Muscle layer of duodenum (tissue), 2 donors: ENCODE measurements around the gene NAA38.
A peak's percentile ranks its signal among the peaks of the same experiment; 100 is the strongest.
"Not testable (repeated sequence)": the region's sequence is repeated elsewhere in the genome, so short reads cannot be mapped to it uniquely, and the experiment has no call there.

Experiments used
- H3K27ac ChIP-seq: one replicate; pipeline ENCODE4 v1.7.0; 2013; ENCODE audit warnings: mild to moderate bottlenecking, low read length
- H3K27me3 ChIP-seq: one replicate; pipeline ENCODE4 v1.7.0; 2013; ENCODE audit warnings: low read depth, mild to moderate bottlenecking, control low read depth, low read length
- H3K36me3 ChIP-seq, 2 donors: one replicate each; pipeline ENCODE4 v1.7.0; 2013; ENCODE audit warnings: low read length in 2 of 2, control low read depth in 1 of 2, mild to moderate bottlenecking in 1 of 2; ENCODE audit not compliant: insufficient read depth in 2 of 2, control insufficient read depth in 1 of 2
- H3K4me1 ChIP-seq, 2 donors: one replicate each; pipeline ENCODE4 v1.7.0; 2013; ENCODE audit warnings: low read length in 2 of 2, mild to moderate bottlenecking in 2 of 2, control low read depth in 1 of 2, moderate library complexity in 1 of 2; ENCODE audit not compliant: insufficient read depth in 2 of 2, control insufficient read depth in 1 of 2
- H3K4me3 ChIP-seq, 2 donors: one replicate each; pipeline ENCODE4 v1.7.0; 2013; ENCODE audit warnings: low read length in 2 of 2, low read depth in 1 of 2, mild to moderate bottlenecking in 1 of 2
- H3K9me3 ChIP-seq, 2 donors: one replicate each; pipeline ENCODE4 v1.7.0; 2013; ENCODE audit warnings: low read length in 2 of 2, control low read depth in 1 of 2, mild to moderate bottlenecking in 1 of 2; ENCODE audit not compliant: control insufficient read depth in 1 of 2
- donor health status: healthy.

NAA38 gene

DNA sequence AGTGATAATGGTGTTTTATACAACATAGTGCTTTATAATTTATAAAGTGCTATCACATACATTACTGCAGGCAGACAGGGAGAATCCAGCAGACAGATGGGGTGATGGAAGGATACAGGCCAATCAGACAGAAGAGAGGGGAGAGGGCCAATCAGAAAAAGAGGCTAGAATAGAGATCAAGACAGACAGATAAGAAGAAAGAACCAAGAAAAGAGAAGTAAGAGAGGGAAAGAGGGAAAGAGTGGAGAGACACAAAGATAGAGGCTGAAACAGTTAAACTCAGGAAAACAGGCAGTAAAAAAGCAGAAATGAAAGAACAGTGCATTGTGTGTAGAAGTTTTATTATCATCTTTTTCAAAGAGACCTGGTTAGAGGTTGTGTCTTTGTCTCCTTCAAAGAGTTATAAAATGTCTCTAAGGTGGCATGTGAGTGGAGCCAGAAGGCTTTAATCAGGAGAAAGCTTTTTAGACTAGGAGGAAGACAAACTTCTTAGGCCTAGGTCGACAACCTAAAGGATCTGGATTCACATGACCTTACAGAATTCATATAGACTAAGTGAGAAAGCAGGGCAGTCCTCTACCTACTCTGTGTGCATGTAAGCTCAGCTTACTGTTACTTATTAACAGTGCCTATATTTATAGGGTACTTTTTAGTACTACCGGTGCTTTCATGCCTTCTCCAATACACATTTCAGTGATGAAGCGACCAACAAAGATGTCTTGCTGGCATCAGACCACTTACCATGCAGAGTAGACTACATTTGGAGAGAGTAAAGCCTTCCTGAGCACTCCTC lies 22.9 kb upstream of the NAA38 start:
- H3K27ac ChIP-seq, result no peak overlapping the region
- H3K4me3 ChIP-seq, result no peak overlapping the region
- H3K4me1 ChIP-seq, result peaks cover 19 to 27% of the 10 kb centered on the region in 2 donors
- peaks cover 10 to 11% of the 10 kb centered on the region in 2 donors for H3K36me3 ChIP-seq
- H3K9me3 ChIP-seq, result no peaks in the 10 kb centered on the region
- no peaks in the 10 kb centered on the region for H3K27me3 ChIP-seq

DNA sequence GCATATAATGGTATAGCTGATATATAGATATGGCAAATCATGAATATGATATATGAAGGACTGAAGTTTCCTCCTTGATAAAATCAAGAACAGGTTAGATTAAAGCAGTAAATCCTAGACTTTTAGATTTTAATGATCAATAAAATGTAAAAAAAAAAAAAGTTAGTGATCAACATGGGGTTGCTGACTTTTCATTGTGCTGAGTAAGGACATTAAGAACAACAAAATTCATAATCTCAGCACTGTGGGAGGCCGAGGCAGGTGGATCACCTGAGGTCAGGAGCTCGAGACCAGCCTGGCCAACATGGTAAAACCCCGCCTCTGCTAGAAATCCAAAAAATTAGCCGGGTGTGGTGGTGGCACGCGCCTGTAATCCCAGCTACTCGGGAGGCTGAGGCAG lies 20.9 kb upstream of the NAA38 start:
- no peaks in the 10 kb centered on the region for H3K9me3 ChIP-seq

DNA sequence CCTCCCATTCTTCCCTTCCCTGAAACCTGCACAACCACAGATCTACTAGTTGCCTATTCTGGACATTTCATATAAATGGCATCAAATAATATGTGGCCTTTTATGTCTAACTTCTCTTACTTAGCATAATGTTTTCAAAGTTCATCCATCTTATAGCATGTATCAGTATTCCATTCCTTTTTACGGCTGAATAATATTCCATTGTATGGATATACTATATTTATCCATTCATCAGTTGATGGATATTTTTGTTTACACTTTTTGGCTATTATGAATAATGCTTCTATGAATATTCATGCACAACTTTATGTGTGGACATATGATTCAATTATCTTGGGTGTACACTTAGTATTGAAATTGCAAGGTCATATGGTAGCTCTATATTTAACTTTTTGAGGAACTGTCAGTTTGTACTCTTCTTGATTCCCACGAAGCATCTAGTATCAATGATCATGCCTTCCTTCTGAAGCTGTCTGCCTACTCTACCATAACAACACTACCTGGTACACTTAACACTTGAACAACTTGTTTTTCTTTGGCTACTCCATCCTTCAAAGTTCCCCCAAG lies 18.5 kb upstream of the NAA38 start:
- H3K36me3 ChIP-seq, result peaks cover 10 to 14% of the 10 kb centered on the region in 2 donors

More for the DNA sequence above, 20.9 kb upstream of the NAA38 start:
- Histone ChIP-seq H3K27ac (no peak overlapping the region), H3K4me1 (peaks cover 19 to 23% of the 10 kb centered on the region in 2 donors), H3K36me3 (peaks cover 10 to 15% of the 10 kb centered on the region in 2 donors), H3K27me3 (no peaks in the 10 kb centered on the region), H3K4me3 (no peak overlapping the region)

DNA sequence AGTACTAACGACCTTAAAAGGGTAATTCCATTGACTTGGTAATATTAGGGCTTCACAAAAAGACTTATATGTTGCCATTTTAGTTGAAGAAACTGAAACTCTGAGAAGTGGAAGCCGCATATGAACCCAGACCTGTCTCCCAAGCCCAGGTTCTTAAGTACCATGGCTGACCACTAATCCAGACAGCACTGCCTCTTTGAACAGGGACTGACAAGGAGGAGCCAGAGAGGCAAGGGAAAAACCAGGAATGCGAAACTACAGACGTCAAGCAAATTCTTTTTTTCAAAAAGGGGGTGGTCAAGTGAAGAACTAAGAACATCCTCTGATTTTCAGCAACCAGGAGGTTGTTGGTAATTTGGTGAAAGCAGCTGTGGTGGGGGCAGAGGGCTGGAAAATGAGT lies 15.7 kb upstream of the NAA38 start:
- Histone ChIP-seq H3K4me1 (no peaks in the 10 kb centered on the region), H3K4me3 (no peak overlapping the region), H3K9me3 (no peaks in the 10 kb centered on the region), H3K27me3 (no peaks in the 10 kb centered on the region), H3K27ac (no peak overlapping the region), H3K36me3 (peaks cover 4 to 6% of the 10 kb centered on the region in 2 donors)

More for the DNA sequence above, 18.5 kb upstream of the NAA38 start:
- H3K4me3 ChIP-seq, result no peak overlapping the region
- no peaks in the 10 kb centered on the region for H3K27me3 ChIP-seq
- peaks cover under 1 to 3% of the 10 kb centered on the region in 2 donors for H3K4me1 ChIP-seq
- H3K9me3 ChIP-seq, result no peaks in the 10 kb centered on the region
- no peak overlapping the region for H3K27ac ChIP-seq

DNA sequence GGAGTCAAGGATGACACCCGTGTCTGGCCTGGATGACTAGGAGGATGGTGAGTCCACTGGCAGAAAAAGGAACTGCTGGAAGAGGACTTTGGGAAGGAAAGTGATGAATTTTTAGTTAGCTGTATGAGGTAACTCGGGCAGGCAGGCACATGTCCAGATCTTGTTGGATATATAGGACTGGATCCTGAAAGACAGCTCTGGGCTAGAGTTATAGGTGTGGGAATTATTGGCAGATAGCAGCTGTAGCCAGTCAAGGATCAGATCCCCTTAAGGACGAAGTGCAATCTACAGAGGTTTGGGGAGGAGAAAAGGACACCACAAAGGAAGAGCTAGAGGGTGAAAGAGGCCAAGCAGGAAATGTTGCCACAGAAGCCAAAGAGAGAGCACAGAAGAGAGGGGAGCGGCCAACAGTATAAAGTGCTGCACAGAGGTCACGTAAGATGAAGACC lies 10.5 kb upstream of the NAA38 start:
- H3K4me3 ChIP-seq, result no peak overlapping the region
- H3K9me3 ChIP-seq, result no peaks in the 10 kb centered on the region
- no peak overlapping the region for H3K27ac ChIP-seq
- peaks cover 0 to 4% of the 10 kb centered on the region in 2 donors for H3K36me3 ChIP-seq
- H3K4me1 ChIP-seq, result peaks cover 0 to 3% of the 10 kb centered on the region in 2 donors
- H3K27me3 ChIP-seq, result no peaks in the 10 kb centered on the region

DNA sequence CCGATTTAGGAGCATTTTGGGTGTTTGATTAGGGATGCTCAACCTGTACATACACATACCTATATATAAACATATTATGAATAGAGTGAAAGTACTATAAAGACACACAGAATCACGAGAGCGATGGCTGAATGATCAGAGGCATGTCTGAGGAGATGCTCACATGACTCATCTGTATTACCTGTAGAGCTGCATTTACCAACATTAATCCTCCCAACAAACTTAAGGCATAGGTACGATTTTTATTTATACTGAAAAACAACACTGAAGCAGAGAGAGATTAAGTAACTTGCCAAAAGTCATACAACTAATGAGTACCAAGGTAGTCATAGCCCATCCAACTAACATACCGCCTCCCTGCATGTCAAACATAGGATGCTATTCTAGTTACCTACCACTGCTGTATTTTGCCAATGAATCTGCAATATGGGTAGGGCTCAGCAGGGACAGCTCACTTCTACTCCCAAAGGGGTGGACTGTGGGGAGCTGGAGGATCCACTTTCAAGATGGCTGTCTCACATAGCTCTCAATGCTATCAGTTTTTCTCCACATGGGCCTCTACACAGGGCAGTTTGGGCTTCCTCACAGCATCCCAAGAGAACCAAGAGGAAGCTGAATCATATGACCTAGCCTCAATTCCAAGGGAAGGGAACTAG lies 7.8 kb upstream of the NAA38 start:
- Histone ChIP-seq H3K27ac (no peak overlapping the region), H3K4me3 (no peak overlapping the region), H3K36me3 (peaks cover 8 to 17% of the 10 kb centered on the region in 2 donors), H3K4me1 (peaks cover 0 to 3% of the 10 kb centered on the region in 2 donors), H3K9me3 (no peaks in the 10 kb centered on the region), H3K27me3 (no peaks in the 10 kb centered on the region)

DNA sequence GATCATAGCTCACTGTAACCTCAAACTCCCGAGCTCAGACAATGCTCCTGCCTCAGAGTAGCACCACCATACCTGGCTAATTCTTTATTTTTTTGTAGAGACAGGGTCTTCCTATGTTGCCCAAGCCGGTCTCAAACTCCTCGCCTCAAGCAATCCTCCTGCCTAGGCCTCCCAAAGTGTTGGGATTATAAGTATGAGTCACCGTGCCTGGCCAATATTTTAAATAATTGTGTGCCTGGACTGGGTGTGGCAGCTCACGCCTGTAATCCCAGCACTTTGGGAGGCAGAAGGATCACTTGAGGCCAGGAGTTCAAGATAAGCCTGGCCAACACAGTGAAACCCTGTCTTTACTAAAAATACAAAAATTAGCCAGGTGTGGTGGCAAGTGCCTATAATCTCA lies 7.0 kb upstream of the NAA38 start:
- H3K27me3 ChIP-seq, H3K4me3 ChIP-seq, H3K4me1 ChIP-seq, H3K27ac ChIP-seq, H3K9me3 ChIP-seq: not testable (repeated sequence)
- H3K36me3 ChIP-seq, result peaks cover 8 to 21% of the 10 kb centered on the region in 2 donors

DNA sequence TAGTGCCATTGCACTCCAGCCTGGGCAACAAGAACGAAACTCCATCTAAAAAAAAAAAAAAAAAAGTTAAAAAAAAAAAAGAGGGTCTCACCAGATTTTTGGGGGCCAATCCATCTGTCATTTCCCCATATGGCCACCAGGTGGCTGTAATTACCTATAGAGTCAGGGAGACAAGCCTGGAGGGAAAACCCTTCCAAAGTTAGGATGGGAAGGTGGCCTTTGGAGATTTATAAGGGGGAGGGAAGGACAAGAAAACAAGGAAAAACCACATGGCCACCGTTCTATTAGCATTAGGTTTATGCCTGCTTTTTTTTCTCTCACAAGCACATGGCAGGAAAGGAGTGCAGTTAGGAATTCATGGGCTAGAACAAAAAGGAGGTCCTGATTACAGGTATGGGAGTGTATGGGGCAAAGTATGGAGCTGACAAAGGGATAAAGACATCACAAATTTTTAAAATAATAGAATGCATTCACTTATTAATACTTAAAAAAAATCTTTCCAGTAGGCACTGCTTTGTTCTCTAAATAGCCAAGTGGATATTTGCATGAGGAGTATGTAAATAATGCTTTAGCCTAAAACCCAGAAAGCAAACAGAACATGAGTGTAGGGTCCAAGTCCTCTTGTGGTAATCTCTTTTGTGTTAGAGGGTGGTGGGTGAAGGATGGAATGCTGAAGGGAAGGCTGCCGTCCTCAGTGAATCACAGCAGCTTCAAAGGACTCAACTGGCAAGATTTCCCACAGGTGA lies 5.5 kb upstream of the NAA38 start:
- Histone ChIP-seq H3K4me3 (no peak overlapping the region), H3K4me1 (peaks cover 10 to 11% of the 10 kb centered on the region in 2 donors), H3K36me3 (peaks cover 8 to 21% of the 10 kb centered on the region in 2 donors), H3K9me3 (no peaks in the 10 kb centered on the region), H3K27ac (no peak overlapping the region), H3K27me3 (no peaks in the 10 kb centered on the region)

DNA sequence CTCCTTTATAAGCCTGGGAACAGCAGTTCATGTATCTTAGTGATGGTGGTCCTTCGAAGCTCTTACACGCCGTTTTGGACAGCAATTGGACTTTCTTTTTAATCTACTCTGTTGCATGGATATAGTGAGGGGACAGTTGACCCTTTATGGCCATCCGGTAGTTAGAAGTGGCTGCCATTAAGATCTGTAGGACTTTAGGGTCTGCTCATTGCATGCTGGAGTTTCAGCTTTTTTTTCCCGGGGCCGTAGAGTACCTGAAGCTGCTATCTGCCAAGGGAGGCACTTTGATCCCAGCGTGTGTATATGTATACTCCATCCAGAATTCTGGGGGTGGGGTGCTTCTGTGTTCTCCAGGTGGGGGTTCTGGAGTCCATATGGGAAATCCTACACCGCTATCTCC lies 1.7 kb upstream of the NAA38 start:
- no peaks in the 10 kb centered on the region for H3K9me3 ChIP-seq
- peaks cover 3 to 21% of the 10 kb centered on the region in 2 donors for H3K36me3 ChIP-seq
- H3K4me1 ChIP-seq, result peaks cover 18 to 30% of the 10 kb centered on the region in 2 donors
- peak overlapping the region; percentile 90 to 97 for H3K4me3 ChIP-seq
- peak overlapping the region; percentile 100 for H3K27ac ChIP-seq
- no peaks in the 10 kb centered on the region for H3K27me3 ChIP-seq

DNA sequence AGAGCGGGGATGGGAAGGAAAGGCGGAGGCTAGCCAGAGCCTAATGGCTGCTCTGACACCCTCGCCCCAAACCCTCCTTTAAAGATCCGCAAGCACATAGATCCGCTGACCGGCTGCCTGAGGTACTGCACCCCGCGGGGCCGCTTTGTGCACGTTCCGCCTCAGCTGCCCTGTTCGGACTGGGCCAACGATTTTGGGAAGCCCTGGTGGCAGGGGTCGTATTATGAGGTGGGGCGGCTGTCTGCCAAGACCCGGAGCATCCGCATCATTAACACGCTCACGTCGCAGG lies 1.1 kb upstream of the NAA38 start:
- H3K36me3 ChIP-seq, result peaks cover 3 to 24% of the 10 kb centered on the region in 2 donors
- H3K4me3 ChIP-seq, result peak overlapping the region; percentile 90 to 97
- H3K4me1 ChIP-seq, result peaks cover 18 to 30% of the 10 kb centered on the region in 2 donors
- no peaks in the 10 kb centered on the region for H3K27me3 ChIP-seq
- no peaks in the 10 kb centered on the region for H3K9me3 ChIP-seq
- H3K27ac ChIP-seq, result peak overlapping the region; percentile 100
